Activated CD8-positive, alpha-beta memory T cell treated with anti-CD3 and anti-CD28 coated beads, Interleukin-2, amount 50 U/mL, for 1 hour (primary cell): ENCODE results near the gene MATN1.

Experiments used
- DNase-seq: peaks from one replicate; pipeline ENCODE4 v3.0.0-alpha.2; 2020; ENCODE audit errors: extremely low read depth

MATN1 gene

GRCh38 chr1:30682396-30683275 is 40.7 kb downstream of the MATN1 start:
- DNase-seq: no peak

- no peak for DNase-seq
These were observed 41.6 kb downstream of the MATN1 start for GRCh38 chr1:30681782-30682181.

- DNase-seq: no peak
These were observed 42.5 kb downstream of the MATN1 start for GRCh38 chr1:30680879-30681278.

- no peak for DNase-seq
These were observed 43.0 kb downstream of the MATN1 start for GRCh38 chr1:30680429-30680828.

- no peak for DNase-seq
These were observed 43.4 kb downstream of the MATN1 start for GRCh38 chr1:30679976-30680305.

GRCh38 chr1:30679201-30679975 is 44.0 kb downstream of the MATN1 start:
- no peak for DNase-seq

- DNase-seq: no peak
These were observed 45.2 kb downstream of the MATN1 start for GRCh38 chr1:30678209-30678608.

- no peak for DNase-seq
These were observed 45.9 kb downstream of the MATN1 start for GRCh38 chr1:30677471-30677870.

GRCh38 chr1:30675761-30676160 is 47.6 kb downstream of the MATN1 start:
- DNase-seq: no peak

- DNase-seq: no peak
These were observed 48.1 kb downstream of the MATN1 start for GRCh38 chr1:30675289-30675688.

- no peak for DNase-seq
These were observed 50.0 kb downstream of the MATN1 start for GRCh38 chr1:30673395-30673794.

GRCh38 chr1:30672661-30673060 is 50.7 kb downstream of the MATN1 start:
- DNase-seq: no peak

GRCh38 chr1:30670240-30671060 is 52.9 kb downstream of the MATN1 start:
- no peak for DNase-seq

- no peak for DNase-seq
These were observed 54.6 kb downstream of the MATN1 start for GRCh38 chr1:30668546-30669327.

- no peak for DNase-seq
These were observed 55.4 kb downstream of the MATN1 start for GRCh38 chr1:30668024-30668423.

- DNase-seq: no peak
These were observed 56.6 kb downstream of the MATN1 start for GRCh38 chr1:30666756-30667273.

- no peak for DNase-seq
These were observed 58.0 kb downstream of the MATN1 start for GRCh38 chr1:30665216-30666010.

GRCh38 chr1:30664103-30664755 is 59.2 kb downstream of the MATN1 start:
- no peak for DNase-seq

GRCh38 chr1:30663596-30664091 is 59.7 kb downstream of the MATN1 start:
- no peak for DNase-seq
